Adipocyte (in vitro differentiated cells): Measurements from ENCODE around the gene MATN4.

ENCODE experiments used
- DNase-seq: peaks from one replicate; pipeline ENCODE4 v3.0.0-alpha.2; 2015; ENCODE audit warnings: low read depth
- H3K27me3 ChIP-seq: replicated peaks from 2 replicates; pipeline ENCODE4 v1.7.0; 2013; ENCODE audit warnings: mild to moderate bottlenecking, low read length, moderate library complexity; ENCODE audit not compliant: control insufficient read depth, insufficient read depth
- H3K36me3 ChIP-seq: 2 replicates; pipeline ENCODE4 v1.7.0; 2013; ENCODE audit warnings: low read length, mild to moderate bottlenecking, moderate library complexity; ENCODE audit not compliant: control insufficient read depth, insufficient read depth, severe bottlenecking
- H3K4me1 ChIP-seq: 2 replicates; pipeline ENCODE4 v1.7.0; 2013; ENCODE audit warnings: mild to moderate bottlenecking, low read length, moderate library complexity; ENCODE audit not compliant: control insufficient read depth, insufficient read depth
- H3K4me3 ChIP-seq: 2 replicates; pipeline ENCODE4 v1.7.0; 2013; ENCODE audit warnings: mild to moderate bottlenecking, low read length, moderate library complexity
- H3K9ac ChIP-seq: 2 replicates; pipeline ENCODE4 v1.7.0; 2013; ENCODE audit warnings: mild to moderate bottlenecking, low read length, moderate library complexity
- H3K9me3 ChIP-seq: 2 replicates; pipeline ENCODE4 v1.7.0; 2013; ENCODE audit warnings: mild to moderate bottlenecking, low read length, moderate library complexity; ENCODE audit not compliant: control insufficient read depth

The MATN4 gene

GRCh38 chr20:45307076-45307640 is 941 bp downstream of the MATN4 start:
- Histone ChIP-seq H3K36me3 (no peaks in the 10 kb centered on the region), H3K4me3 (no peak overlapping the region), H3K27me3 (peaks cover 53% of the 10 kb centered on the region), H3K9ac (no peak overlapping the region), H3K9me3 (no peaks in the 10 kb centered on the region), H3K4me1 (no peaks in the 10 kb centered on the region)
- no peak for DNase-seq

GRCh38 chr20:45306431-45306982 is 1.6 kb downstream of the MATN4 start, which contains the start of gene RBPJL:
TSS of gene RBPJL (plus strand) at chr20:45306840. CDS start at chr20:45306923, 83 bp downstream.
- no peaks in the 10 kb centered on the region for H3K36me3 ChIP-seq
- H3K4me1 ChIP-seq: no peaks in the 10 kb centered on the region
- H3K9ac ChIP-seq: no peak within 1 kb of the TSS
- peaks cover 49% of the 10 kb centered on the region for H3K27me3 ChIP-seq
- H3K9me3 ChIP-seq: no peaks in the 10 kb centered on the region
- peak; percentile 52 for DNase-seq
- no peak within 1 kb of the TSS for H3K4me3 ChIP-seq

- Histone ChIP-seq H3K4me3 (no peak overlapping the region), H3K9ac (no peak overlapping the region), H3K36me3 (no peaks in the 10 kb centered on the region), H3K9me3 (no peaks in the 10 kb centered on the region), H3K4me1 (no peaks in the 10 kb centered on the region), H3K27me3 (peaks cover 42% of the 10 kb centered on the region)
- no peak for DNase-seq
Observed at GRCh38 chr20:45305262-45305661, 2.8 kb downstream of the MATN4 start.

- Histone ChIP-seq H3K4me3 (no peak overlapping the region), H3K27me3 (peaks cover 39% of the 10 kb centered on the region), H3K9me3 (no peaks in the 10 kb centered on the region), H3K9ac (no peak overlapping the region), H3K36me3 (no peaks in the 10 kb centered on the region), H3K4me1 (no peaks in the 10 kb centered on the region)
- no peak for DNase-seq
Observed at GRCh38 chr20:45304464-45304999, 3.6 kb downstream of the MATN4 start.

GRCh38 chr20:45303586-45304463 is 4.3 kb downstream of the MATN4 start:
- Histone ChIP-seq H3K27me3 (peaks cover 39% of the 10 kb centered on the region), H3K4me3 (no peak overlapping the region), H3K9me3 (no peaks in the 10 kb centered on the region), H3K4me1 (no peaks in the 10 kb centered on the region), H3K9ac (no peak overlapping the region), H3K36me3 (no peaks in the 10 kb centered on the region)
- no peak for DNase-seq

GRCh38 chr20:45301824-45302271 is 6.3 kb downstream of the MATN4 start:
- Histone ChIP-seq H3K36me3 (no peaks in the 10 kb centered on the region), H3K4me3 (no peak overlapping the region), H3K9me3 (no peaks in the 10 kb centered on the region), H3K27me3 (peaks cover 31% of the 10 kb centered on the region), H3K4me1 (no peaks in the 10 kb centered on the region), H3K9ac (no peak overlapping the region)
- no peak for DNase-seq

- DNase-seq: no peak
- no peaks in the 10 kb centered on the region for H3K9me3 ChIP-seq
- H3K27me3 ChIP-seq: peaks cover 30% of the 10 kb centered on the region
- H3K36me3 ChIP-seq: no peaks in the 10 kb centered on the region
- no peak overlapping the region for H3K4me3 ChIP-seq
- H3K4me1 ChIP-seq: no peaks in the 10 kb centered on the region
- H3K9ac ChIP-seq: no peak overlapping the region
Observed at GRCh38 chr20:45300961-45301360, 7.1 kb downstream of the MATN4 start.

- DNase-seq: no peak
- Histone ChIP-seq H3K9ac (no peak overlapping the region), H3K4me3 (no peak overlapping the region), H3K27me3 (peaks cover 22% of the 10 kb centered on the region), H3K9me3 (peaks cover 1% of the 10 kb centered on the region), H3K4me1 (no peaks in the 10 kb centered on the region), H3K36me3 (no peaks in the 10 kb centered on the region)
Observed at GRCh38 chr20:45299786-45300185, 8.3 kb downstream of the MATN4 start.

- peaks cover 16% of the 10 kb centered on the region for H3K27me3 ChIP-seq
- H3K9me3 ChIP-seq: peaks cover 5% of the 10 kb centered on the region
- DNase-seq: no peak
- H3K4me1 ChIP-seq: no peaks in the 10 kb centered on the region
- no peak overlapping the region for H3K9ac ChIP-seq
- no peaks in the 10 kb centered on the region for H3K36me3 ChIP-seq
- H3K4me3 ChIP-seq: no peak overlapping the region
Observed at GRCh38 chr20:45297786-45298497, 10.2 kb downstream of the MATN4 start.

- Histone ChIP-seq H3K4me1 (no peaks in the 10 kb centered on the region), H3K9ac (no peak overlapping the region), H3K9me3 (peaks cover 5% of the 10 kb centered on the region), H3K36me3 (no peaks in the 10 kb centered on the region), H3K4me3 (no peak overlapping the region), H3K27me3 (peaks cover 23% of the 10 kb centered on the region)
- no peak for DNase-seq
Observed at GRCh38 chr20:45294659-45295058, 13.4 kb downstream of the MATN4 start.

GRCh38 chr20:45294003-45294368 is 14.1 kb downstream of the MATN4 start:
- no peaks in the 10 kb centered on the region for H3K36me3 ChIP-seq
- H3K4me1 ChIP-seq: no peaks in the 10 kb centered on the region
- DNase-seq: no peak
- peak overlapping the region; percentile 77 for H3K4me3 ChIP-seq
- peaks cover 5% of the 10 kb centered on the region for H3K9me3 ChIP-seq
- H3K27me3 ChIP-seq: peaks cover 24% of the 10 kb centered on the region
- no peak overlapping the region for H3K9ac ChIP-seq
